Loucy (cell line): ENCODE results near the gene GBP6.

Source experiments
- H2AFZ ChIP-seq: fragments of 200-600 bp; sonication (generic); 2 replicates; pipeline ENCODE4 v1.6.0; 2016; ENCODE audit warnings: antibody characterized with exemption, mild to moderate bottlenecking, low read length, moderate library complexity
- H3F3A ChIP-seq: fragments of 200-600 bp; 2 replicates; pipeline ENCODE4 v1.6.0; 2016; ENCODE audit warnings: antibody characterized with exemption, low read depth, mild to moderate bottlenecking
- H3K27me3 ChIP-seq: fragments of 200-600 bp; sonication (generic); 2 replicates; pipeline ENCODE4 v1.6.1; 2014; ENCODE audit warnings: low read length, mild to moderate bottlenecking; ENCODE audit not compliant: insufficient read depth, poor library complexity, severe bottlenecking
- H3K36me3 ChIP-seq: fragments of 200-600 bp; sonication (generic); 2 replicates; pipeline ENCODE4 v1.6.1; 2016; ENCODE audit warnings: low read length; ENCODE audit not compliant: insufficient read depth
- H3K4me1 ChIP-seq: fragments of 200-600 bp; sonication (generic); 2 replicates; pipeline ENCODE4 v1.5.1; 2014; ENCODE audit warnings: low read length, mild to moderate bottlenecking; ENCODE audit not compliant: insufficient read depth, poor library complexity, severe bottlenecking
- H3K4me2 ChIP-seq: fragments of 200-600 bp; sonication (generic); 2 replicates; pipeline ENCODE4 v1.6.0; 2014; ENCODE audit warnings: antibody characterized with exemption, low read length, low read depth, mild to moderate bottlenecking; ENCODE audit not compliant: poor library complexity, severe bottlenecking
- H3K4me3 ChIP-seq: fragments of 200-600 bp; sonication (generic); 2 replicates; pipeline ENCODE4 v1.5.1; 2014; ENCODE audit warnings: low read length, mild to moderate bottlenecking, mixed read lengths; ENCODE audit not compliant: poor library complexity, severe bottlenecking
- H3K79me2 ChIP-seq: fragments of 200-600 bp; sonication (generic); 2 replicates; pipeline ENCODE4 v1.6.1; 2014; ENCODE audit warnings: low read length; ENCODE audit not compliant: insufficient read depth
- H3K9ac ChIP-seq: fragments of 200-600 bp; sonication (generic); 2 replicates; pipeline ENCODE4 v1.6.0; 2014; ENCODE audit warnings: mild to moderate bottlenecking, low read depth, low read length, moderate library complexity; ENCODE audit not compliant: poor library complexity, severe bottlenecking
- H3K9me2 ChIP-seq: fragments of 200-600 bp; sonication (generic); replicated peaks from 2 replicates; pipeline ENCODE4 v1.6.1; 2016; ENCODE audit warnings: low read depth, low read length, mixed read lengths
- H3K9me3 ChIP-seq: fragments of 200-600 bp; sonication (generic); 2 replicates; pipeline ENCODE4 v1.6.1; 2014; ENCODE audit warnings: mild to moderate bottlenecking, antibody characterized with exemption, low read length, low read depth; ENCODE audit not compliant: insufficient read depth
- H4K20me1 ChIP-seq: fragments of 200-600 bp; sonication (generic); 2 replicates; pipeline ENCODE4 v1.6.0; 2014; ENCODE audit warnings: antibody characterized with exemption, low read length, mild to moderate bottlenecking; ENCODE audit not compliant: insufficient read depth, poor library complexity, severe bottlenecking
- CTCF ChIP-seq: fragments of 200-600 bp; sonication (generic); conservative IDR thresholded peaks from 2 replicates; pipeline ENCODE4 v1.5.1; 2014; ENCODE audit warnings: mild to moderate bottlenecking, antibody characterized with exemption, low read length
- EZH2phosphoT487 ChIP-seq: fragments of 200-600 bp; IDR thresholded peaks from 2 replicates; pipeline ENCODE4 v1.6.1; 2018; ENCODE audit warnings: antibody characterized with exemption, mild to moderate bottlenecking, moderate library complexity, borderline replicate concordance

The GBP6 gene

DNA sequence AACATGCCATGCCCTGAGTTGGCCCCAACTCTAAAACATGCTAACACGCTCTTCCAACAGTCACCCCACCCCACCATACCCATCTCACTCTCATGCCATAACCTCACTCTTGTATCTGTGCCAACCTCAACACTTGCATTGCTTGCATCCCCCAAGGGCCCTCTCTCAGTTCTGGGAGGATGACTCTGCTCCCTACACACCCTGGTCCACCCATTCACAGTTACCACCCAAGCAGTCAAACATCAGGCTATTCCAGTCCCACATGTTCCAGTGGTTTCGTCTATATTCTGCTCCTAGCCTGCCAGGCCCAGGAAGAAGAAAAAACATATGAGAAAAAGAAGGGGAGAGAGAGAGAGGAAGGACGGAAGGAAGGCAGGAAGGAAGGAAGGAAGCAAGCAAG lies 31.0 kb downstream of the GBP6 start:
- no peaks in the 10 kb centered on the region for H3K79me2 ChIP-seq
- no peaks in the 10 kb centered on the region for H3K36me3 ChIP-seq
- H3F3A ChIP-seq: no peaks in the 10 kb centered on the region
- H3K9me2 ChIP-seq: no peaks in the 10 kb centered on the region
- no peak overlapping the region for H3K4me2 ChIP-seq
- no peak overlapping the region for H3K9ac ChIP-seq
- H3K27me3 ChIP-seq: no peaks in the 10 kb centered on the region
- H2AFZ ChIP-seq: no peak overlapping the region
- TF ChIP-seq EZH2phosphoT487 (no peak), CTCF (no peak)
- H4K20me1 ChIP-seq: no peaks in the 10 kb centered on the region
- no peaks in the 10 kb centered on the region for H3K4me1 ChIP-seq
- no peak overlapping the region for H3K4me3 ChIP-seq
- no peaks in the 10 kb centered on the region for H3K9me3 ChIP-seq

GRCh38 chr1:89396902-89397301 lies 33.0 kb downstream of the GBP6 start:
- Histone ChIP-seq H2AFZ (no peak overlapping the region), H3K9ac (no peak overlapping the region), H3K79me2 (no peaks in the 10 kb centered on the region), H3K9me2 (no peaks in the 10 kb centered on the region), H3K4me1 (no peaks in the 10 kb centered on the region), H4K20me1 (no peaks in the 10 kb centered on the region), H3F3A (no peaks in the 10 kb centered on the region), H3K9me3 (no peaks in the 10 kb centered on the region), H3K4me3 (no peak overlapping the region), H3K4me2 (no peak overlapping the region), H3K27me3 (no peaks in the 10 kb centered on the region), H3K36me3 (no peaks in the 10 kb centered on the region)
- TF ChIP-seq EZH2phosphoT487: no peak
- no peak for TF ChIP-seq CTCF

- H3K9ac ChIP-seq: no peak overlapping the region
- H3K9me3 ChIP-seq: no peaks in the 10 kb centered on the region
- TF ChIP-seq EZH2phosphoT487 (no peak), CTCF (no peak)
- no peak overlapping the region for H2AFZ ChIP-seq
- H3F3A ChIP-seq: no peaks in the 10 kb centered on the region
- no peaks in the 10 kb centered on the region for H4K20me1 ChIP-seq
- no peaks in the 10 kb centered on the region for H3K9me2 ChIP-seq
- H3K36me3 ChIP-seq: no peaks in the 10 kb centered on the region
- H3K27me3 ChIP-seq: no peaks in the 10 kb centered on the region
- H3K4me2 ChIP-seq: no peak overlapping the region
- H3K4me3 ChIP-seq: no peak overlapping the region
- no peaks in the 10 kb centered on the region for H3K79me2 ChIP-seq
- no peaks in the 10 kb centered on the region for H3K4me1 ChIP-seq
These were observed 41.5 kb downstream of the GBP6 start for GRCh38 chr1:89405275-89405929.
